ENCODE measurements around the gene CCDC197. TPM values are rescaled to one million over a fixed set of nuclear protein-coding genes. Genes with fewer than 3 reads are reported as not detected.

Gene CCDC197
- total RNA-seq, 2 experiments from 2014 or later: not detected

DNA sequence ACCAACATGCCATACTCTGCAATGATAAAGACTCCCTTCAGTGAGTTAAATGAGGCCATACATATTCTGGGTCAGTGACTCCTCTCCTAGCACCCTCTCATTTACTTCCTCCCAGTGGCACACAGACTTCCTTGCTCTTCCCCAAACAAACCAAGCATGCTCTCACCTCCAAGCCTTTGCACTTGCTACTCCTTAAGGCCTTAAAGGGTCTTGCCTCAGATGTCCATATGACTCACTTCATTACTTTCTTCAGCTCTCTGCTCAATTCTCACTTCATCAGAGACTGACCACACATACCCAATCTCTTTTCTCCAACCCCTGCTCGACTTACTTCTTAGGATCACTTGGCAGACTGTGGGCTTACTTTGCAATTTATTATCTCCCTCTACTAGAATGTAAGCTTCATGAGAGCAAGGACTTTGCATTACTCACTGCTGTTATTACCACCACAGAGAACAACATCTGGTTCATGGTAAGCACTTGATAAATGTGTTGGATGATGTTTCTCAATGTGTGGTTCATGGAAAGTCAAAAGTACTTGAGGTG, 61.1 kb downstream of the CCDC197 start:
- ChIA-PET POLR2A (interaction anchor here (0.8 to 1.3 kb wide), 2 partner anchors 23 to 41 kb away, joined by 3 read pairs; partner anchors contain the start of gene IFI27L1), CTCF (ENCODE audit: unreplicated experiment) (interaction anchor here (0.6 kb wide), 1 partner anchor 1570 kb away, joined by 4 read pairs; no protein-coding TSS in a partner anchor)
- no TSS peak for BruUV-seq (replicated peaks)
- Histone ChIP-seq H3K4me2 (ENCODE audit: low read length) (no peak overlapping the region), H3K27ac (ENCODE audit: low read depth, low read length, poor library complexity, severe bottlenecking) (no peak overlapping the region), H4K20me1 (ENCODE audit: insufficient read depth, low read length) (no peaks in the 10 kb centered on the region), H3K36me3 (ENCODE audit: insufficient read depth, low read length) (peaks cover 89% of the 10 kb centered on the region), H3K79me2 (ENCODE audit: insufficient read depth, low read depth, low read length) (peaks cover 4% of the 10 kb centered on the region; the same call in 1 of the 2 replicates), H2AFZ (ENCODE audit: low read length) (no peak overlapping the region), H3K9me3 (ENCODE audit: low read length) (no peaks in the 10 kb centered on the region), H3K9me2 (ENCODE audit: insufficient read depth, low read length) (no peaks in the 10 kb centered on the region), H3K4me1 (ENCODE audit: insufficient read depth, low read length, poor library complexity, severe bottlenecking) (no peaks in the 10 kb centered on the region), H3K4me3 (ENCODE audit: low read depth, low read length, poor library complexity, severe bottlenecking) (no peak overlapping the region)
- no peak for DNase-seq (ENCODE audit: low spot score)
- no peak for TF ChIP-seq EZH2phosphoT487 (IDR thresholded peaks at IDR 0.05; ENCODE audit: borderline replicate concordance, low read depth, low read length)
- TF ChIP-seq, protein P1, sequence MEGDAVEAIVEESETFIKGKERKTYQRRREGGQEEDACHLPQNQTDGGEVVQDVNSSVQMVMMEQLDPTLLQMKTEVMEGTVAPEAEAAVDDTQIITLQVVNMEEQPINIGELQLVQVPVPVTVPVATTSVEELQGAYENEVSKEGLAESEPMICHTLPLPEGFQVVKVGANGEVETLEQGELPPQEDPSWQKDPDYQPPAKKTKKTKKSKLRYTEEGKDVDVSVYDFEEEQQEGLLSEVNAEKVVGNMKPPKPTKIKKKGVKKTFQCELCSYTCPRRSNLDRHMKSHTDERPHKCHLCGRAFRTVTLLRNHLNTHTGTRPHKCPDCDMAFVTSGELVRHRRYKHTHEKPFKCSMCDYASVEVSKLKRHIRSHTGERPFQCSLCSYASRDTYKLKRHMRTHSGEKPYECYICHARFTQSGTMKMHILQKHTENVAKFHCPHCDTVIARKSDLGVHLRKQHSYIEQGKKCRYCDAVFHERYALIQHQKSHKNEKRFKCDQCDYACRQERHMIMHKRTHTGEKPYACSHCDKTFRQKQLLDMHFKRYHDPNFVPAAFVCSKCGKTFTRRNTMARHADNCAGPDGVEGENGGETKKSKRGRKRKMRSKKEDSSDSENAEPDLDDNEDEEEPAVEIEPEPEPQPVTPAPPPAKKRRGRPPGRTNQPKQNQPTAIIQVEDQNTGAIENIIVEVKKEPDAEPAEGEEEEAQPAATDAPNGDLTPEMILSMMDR (conservative IDR thresholded peaks at IDR 0.05; ENCODE audit: low read length): no peak
- intact Hi-C loops (cut with micrococcal nuclease; ENCODE audit: unreplicated experiment): no loop called here

Small RNA genes within 50 kb of the gene (microRNA-seq; reads per million reads assigned to microRNA genes)
- gene MIR4506 (ENCODE audit: borderline replicate concordance): not detected

Small RNA genes within 50 kb of the gene (small RNA-seq; reads per million reads assigned to genes)
- not detected for gene MIR4506

Other genes with a start within 250 kb of the CCDC197 start
- gene PRIMA1, start 208.8 kb upstream of the CCDC197 start, total RNA-seq (2014; rRNA removed; shearing (Covaris generic)): not detected in 2 replicates
- gene PRIMA1, start 208.8 kb upstream of the CCDC197 start, total RNA-seq (2022): not detected in 2 replicates
- gene FAM181A, start 70.0 kb upstream of the CCDC197 start, total RNA-seq (2014; rRNA removed; shearing (Covaris generic)): not detected in 2 replicates
- not detected in 2 replicates for gene FAM181A, start 70.0 kb upstream of the CCDC197 start, total RNA-seq (2022)
- gene ASB2, start 20.7 kb upstream of the CCDC197 start, total RNA-seq (2014; rRNA removed; shearing (Covaris generic)): 15.0 and 21.7 TPM in 2 replicates
- 16.1 and 23.6 TPM in 2 replicates for gene ASB2, start 20.7 kb upstream of the CCDC197 start, total RNA-seq (2022)
- gene OTUB2, start 29.0 kb downstream of the CCDC197 start, total RNA-seq (2014; rRNA removed; shearing (Covaris generic)): 0.28 and 0.44 TPM in 2 replicates
- gene OTUB2, start 29.0 kb downstream of the CCDC197 start, total RNA-seq (2022): 0.48 and 0.84 TPM in 2 replicates
- gene DDX24, start 83.9 kb downstream of the CCDC197 start, total RNA-seq (2014; rRNA removed; shearing (Covaris generic)): 81.5 and 91.5 TPM in 2 replicates
- 143 and 172 TPM in 2 replicates for gene DDX24, start 83.9 kb downstream of the CCDC197 start, total RNA-seq (2022)
- 40.0 and 49.0 TPM in 2 replicates for gene IFI27L1, start 84.0 kb downstream of the CCDC197 start, total RNA-seq (2014; rRNA removed; shearing (Covaris generic))
- gene IFI27L1, start 84.0 kb downstream of the CCDC197 start, total RNA-seq (2022): 61.5 and 63.4 TPM in 2 replicates
- gene IFI27, start 113.4 kb downstream of the CCDC197 start, total RNA-seq (2014; rRNA removed; shearing (Covaris generic)): 0.63 and 0.90 TPM in 2 replicates
- gene IFI27, start 113.4 kb downstream of the CCDC197 start, total RNA-seq (2022): 1.3 and 1.5 TPM in 2 replicates
- gene IFI27L2, start 132.3 kb downstream of the CCDC197 start, total RNA-seq (2014; rRNA removed; shearing (Covaris generic)): 94.2 and 102 TPM in 2 replicates
- 52.6 and 55.1 TPM in 2 replicates for gene IFI27L2, start 132.3 kb downstream of the CCDC197 start, total RNA-seq (2022)
- gene PPP4R4, start 177.0 kb downstream of the CCDC197 start, total RNA-seq (2014; rRNA removed; shearing (Covaris generic)): 0.54 and 1.7 TPM in 2 replicates
- 0.93 and 1.00 TPM in 2 replicates for gene PPP4R4, start 177.0 kb downstream of the CCDC197 start, total RNA-seq (2022)

Data from OCI-LY7 (cell line).